Osteocyte (in vitro differentiated cells): ENCODE measurements around the gene SH3BP4. TPM values are rescaled to one million over a fixed set of nuclear protein-coding genes. Genes with fewer than 3 reads are reported as not detected.

Experiments used
- DNase-seq: peaks from one replicate; pipeline ENCODE4 v3.0.0; 2021; ENCODE audit warnings: mixed read lengths; ENCODE audit not compliant: unreplicated experiment; ENCODE audit errors: extremely low spot score
- H3K27ac Mint-ChIP-seq: one replicate; pipeline ENCODE4 v1.8.0; 2021; ENCODE audit warnings: mild to moderate bottlenecking, mixed read lengths; ENCODE audit not compliant: unreplicated experiment
- H3K27me3 Mint-ChIP-seq: one replicate; pipeline ENCODE4 v1.8.0; 2021; ENCODE audit warnings: mixed read lengths; ENCODE audit not compliant: unreplicated experiment
- H3K36me3 Mint-ChIP-seq: one replicate; pipeline ENCODE4 v1.8.0; 2021; ENCODE audit warnings: mixed read lengths; ENCODE audit not compliant: unreplicated experiment
- H3K4me1 Mint-ChIP-seq: one replicate; pipeline ENCODE4 v1.8.0; 2021; ENCODE audit warnings: mixed read lengths; ENCODE audit not compliant: unreplicated experiment
- H3K4me3 Mint-ChIP-seq: one replicate; pipeline ENCODE4 v1.8.0; 2021; ENCODE audit warnings: mild to moderate bottlenecking, moderate library complexity, mixed read lengths; ENCODE audit not compliant: unreplicated experiment
- H3K9me3 Mint-ChIP-seq: one replicate; pipeline ENCODE4 v1.8.0; 2021; ENCODE audit warnings: mixed read lengths; ENCODE audit not compliant: unreplicated experiment
- CTCF ChIP-seq: fragments of 200-600 bp; sonication (generic); IDR thresholded peaks from 2 replicates; pipeline ENCODE4 v1.5.0; 2021; ENCODE audit warnings: antibody characterized with exemption, mild to moderate bottlenecking, moderate library complexity
- total RNA-seq: library from RNA; stranded (reverse); gene quantifications from 2 replicates; pipeline ENCODE4 v1.2.1, GENCODE V29; 2021

The SH3BP4 gene
- total RNA-seq, 1 donor from 2014 or later: 60.1 TPM

GRCh38 chr2:235084424-235084823 is 132.6 kb downstream of the SH3BP4 start:
- H3K4me3 Mint-ChIP-seq: no peak overlapping the region
- DNase-seq: no peak
- H3K9me3 Mint-ChIP-seq: no peaks in the 10 kb centered on the region
- no peaks in the 10 kb centered on the region for H3K36me3 Mint-ChIP-seq
- peaks cover 11% of the 10 kb centered on the region for H3K4me1 Mint-ChIP-seq
- no peak overlapping the region for H3K27ac Mint-ChIP-seq
- H3K27me3 Mint-ChIP-seq: no peaks in the 10 kb centered on the region
- TF ChIP-seq CTCF: no peak

- no peaks in the 10 kb centered on the region for H3K9me3 Mint-ChIP-seq
- peaks cover 11% of the 10 kb centered on the region for H3K4me1 Mint-ChIP-seq
- no peaks in the 10 kb centered on the region for H3K27me3 Mint-ChIP-seq
- DNase-seq: no peak
- TF ChIP-seq CTCF: no peak
- no peaks in the 10 kb centered on the region for H3K36me3 Mint-ChIP-seq
- no peak overlapping the region for H3K4me3 Mint-ChIP-seq
- no peak overlapping the region for H3K27ac Mint-ChIP-seq
Observed at GRCh38 chr2:235085476-235085875, 133.7 kb downstream of the SH3BP4 start.

GRCh38 chr2:235086481-235087184 is 134.8 kb downstream of the SH3BP4 start:
- no peak overlapping the region for H3K27ac Mint-ChIP-seq
- no peak for TF ChIP-seq CTCF
- H3K36me3 Mint-ChIP-seq: no peaks in the 10 kb centered on the region
- no peaks in the 10 kb centered on the region for H3K27me3 Mint-ChIP-seq
- peaks cover 11% of the 10 kb centered on the region for H3K4me1 Mint-ChIP-seq
- no peak for DNase-seq
- H3K4me3 Mint-ChIP-seq: no peak overlapping the region
- H3K9me3 Mint-ChIP-seq: no peaks in the 10 kb centered on the region

- TF ChIP-seq CTCF: no peak
- no peak overlapping the region for H3K4me3 Mint-ChIP-seq
- no peak for DNase-seq
- H3K27ac Mint-ChIP-seq: peak overlapping the region; percentile 68
- no peaks in the 10 kb centered on the region for H3K9me3 Mint-ChIP-seq
- H3K4me1 Mint-ChIP-seq: peaks cover 11% of the 10 kb centered on the region
- H3K36me3 Mint-ChIP-seq: peaks cover under 1% of the 10 kb centered on the region
- H3K27me3 Mint-ChIP-seq: no peaks in the 10 kb centered on the region
Observed at GRCh38 chr2:235087832-235088495, 136.1 kb downstream of the SH3BP4 start.

- H3K4me3 Mint-ChIP-seq: no peak overlapping the region
Observed at GRCh38 chr2:235088496-235088921, 136.7 kb downstream of the SH3BP4 start.

More at GRCh38 chr2:235088496-235088921, 136.7 kb downstream of the SH3BP4 start:
- H3K36me3 Mint-ChIP-seq: peaks cover 1% of the 10 kb centered on the region
- H3K9me3 Mint-ChIP-seq: no peaks in the 10 kb centered on the region
- TF ChIP-seq CTCF: peak; percentile 34
- no peaks in the 10 kb centered on the region for H3K27me3 Mint-ChIP-seq
- no peak for DNase-seq
- H3K4me1 Mint-ChIP-seq: peaks cover 11% of the 10 kb centered on the region
- H3K27ac Mint-ChIP-seq: peak overlapping the region; percentile 68
